ENCODE results near the gene ATXN10. TPM values are rescaled to one million over a fixed set of nuclear protein-coding genes. Genes with fewer than 3 reads are reported as not detected.

Gene ATXN10
- total RNA-seq, 1 experiment from 2014 or later: 135 TPM

DNA sequence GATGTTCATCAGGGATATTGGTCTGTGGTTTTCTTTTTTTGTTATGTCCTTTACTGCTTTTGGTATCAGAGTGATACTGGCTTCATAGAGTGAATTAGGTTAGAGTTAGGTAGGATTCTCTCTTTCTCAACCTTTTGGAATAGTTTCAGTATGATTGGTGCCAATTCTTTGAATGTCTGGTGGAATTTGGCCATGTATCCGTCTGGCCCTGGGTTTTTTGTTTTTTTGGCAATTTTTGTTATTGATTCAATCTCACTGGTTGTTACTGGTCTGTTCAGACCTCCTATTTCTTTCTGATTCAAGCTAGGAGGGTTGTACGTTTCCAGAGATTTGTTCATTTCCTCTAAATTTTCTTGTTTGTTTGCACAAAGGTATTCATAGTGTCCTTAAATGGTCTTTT, 54.4 kb downstream of the ATXN10 start:
- CTCF ChIA-PET: no interaction called here
- TF ChIP-seq, protein P1, sequence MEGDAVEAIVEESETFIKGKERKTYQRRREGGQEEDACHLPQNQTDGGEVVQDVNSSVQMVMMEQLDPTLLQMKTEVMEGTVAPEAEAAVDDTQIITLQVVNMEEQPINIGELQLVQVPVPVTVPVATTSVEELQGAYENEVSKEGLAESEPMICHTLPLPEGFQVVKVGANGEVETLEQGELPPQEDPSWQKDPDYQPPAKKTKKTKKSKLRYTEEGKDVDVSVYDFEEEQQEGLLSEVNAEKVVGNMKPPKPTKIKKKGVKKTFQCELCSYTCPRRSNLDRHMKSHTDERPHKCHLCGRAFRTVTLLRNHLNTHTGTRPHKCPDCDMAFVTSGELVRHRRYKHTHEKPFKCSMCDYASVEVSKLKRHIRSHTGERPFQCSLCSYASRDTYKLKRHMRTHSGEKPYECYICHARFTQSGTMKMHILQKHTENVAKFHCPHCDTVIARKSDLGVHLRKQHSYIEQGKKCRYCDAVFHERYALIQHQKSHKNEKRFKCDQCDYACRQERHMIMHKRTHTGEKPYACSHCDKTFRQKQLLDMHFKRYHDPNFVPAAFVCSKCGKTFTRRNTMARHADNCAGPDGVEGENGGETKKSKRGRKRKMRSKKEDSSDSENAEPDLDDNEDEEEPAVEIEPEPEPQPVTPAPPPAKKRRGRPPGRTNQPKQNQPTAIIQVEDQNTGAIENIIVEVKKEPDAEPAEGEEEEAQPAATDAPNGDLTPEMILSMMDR (IDR thresholded peaks at IDR 0.05 in 2 of 3, conservative IDR thresholded peaks at IDR 0.05 in 1 of 3; ENCODE audit: borderline replicate concordance in 1 of 3, insufficient read depth in 1 of 3, low read depth in 2 of 3, low read length in 2 of 3): no peak
- TF ChIP-seq EZH2phosphoT487 (IDR thresholded peaks at IDR 0.05; ENCODE audit: borderline replicate concordance): no peak
- no peak for TF ChIP-seq SRF (IDR thresholded peaks at IDR 0.05; ENCODE audit: low read depth)
- TF ChIP-seq, protein P2, sequence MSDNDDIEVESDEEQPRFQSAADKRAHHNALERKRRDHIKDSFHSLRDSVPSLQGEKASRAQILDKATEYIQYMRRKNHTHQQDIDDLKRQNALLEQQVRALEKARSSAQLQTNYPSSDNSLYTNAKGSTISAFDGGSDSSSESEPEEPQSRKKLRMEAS (IDR thresholded peaks at IDR 0.05): no peak
- TF ChIP-seq, protein P3, sequence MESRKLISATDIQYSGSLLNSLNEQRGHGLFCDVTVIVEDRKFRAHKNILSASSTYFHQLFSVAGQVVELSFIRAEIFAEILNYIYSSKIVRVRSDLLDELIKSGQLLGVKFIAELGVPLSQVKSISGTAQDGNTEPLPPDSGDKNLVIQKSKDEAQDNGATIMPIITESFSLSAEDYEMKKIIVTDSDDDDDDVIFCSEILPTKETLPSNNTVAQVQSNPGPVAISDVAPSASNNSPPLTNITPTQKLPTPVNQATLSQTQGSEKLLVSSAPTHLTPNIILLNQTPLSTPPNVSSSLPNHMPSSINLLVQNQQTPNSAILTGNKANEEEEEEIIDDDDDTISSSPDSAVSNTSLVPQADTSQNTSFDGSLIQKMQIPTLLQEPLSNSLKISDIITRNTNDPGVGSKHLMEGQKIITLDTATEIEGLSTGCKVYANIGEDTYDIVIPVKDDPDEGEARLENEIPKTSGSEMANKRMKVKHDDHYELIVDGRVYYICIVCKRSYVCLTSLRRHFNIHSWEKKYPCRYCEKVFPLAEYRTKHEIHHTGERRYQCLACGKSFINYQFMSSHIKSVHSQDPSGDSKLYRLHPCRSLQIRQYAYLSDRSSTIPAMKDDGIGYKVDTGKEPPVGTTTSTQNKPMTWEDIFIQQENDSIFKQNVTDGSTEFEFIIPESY (IDR thresholded peaks at IDR 0.05; ENCODE audit: extremely low read depth, insufficient replicate concordance, low read length): no peak
- no peak for TF ChIP-seq RAD21 (IDR thresholded peaks at IDR 0.05; ENCODE audit: low read depth)
- no TSS peak for BruUV-seq (replicated peaks)

More for the DNA sequence above, 54.4 kb downstream of the ATXN10 start:
- intact Hi-C loops (cut with micrococcal nuclease): no loop called here
- RAD21 ChIA-PET (ENCODE audit: low non-redundant PET in 1 of 2, low total read pairs in 2 of 2, uncharacterized antibody in 2 of 2, unreplicated experiment in 2 of 2): no interaction called here
- Histone ChIP-seq H3K9ac (ENCODE audit: low read length) (no peak overlapping the region), H3K4me2 (ENCODE audit: low read length) (no peak overlapping the region), H3K79me2 (ENCODE audit: insufficient read depth, low read length) (peaks cover 52% of the 10 kb centered on the region), H2AFZ (ENCODE audit: low read depth, low read length, poor library complexity, severe bottlenecking) (no peak overlapping the region), H3K27me3 (ENCODE audit: insufficient read depth, low read length) (no peaks in the 10 kb centered on the region), H4K20me1 (ENCODE audit: insufficient read depth) (no peaks in the 10 kb centered on the region), H3K9me3 (ENCODE audit: control insufficient read depth in 1 of 2, insufficient read depth in 1 of 2, low read depth in 1 of 2, low read length in 2 of 2) (no peaks in the 10 kb centered on the region), H3K4me3 (replicated peaks in 1 of 2; ENCODE audit: low read depth in 1 of 2, low read length in 2 of 2) (no peak overlapping the region), H3K36me3 (ENCODE audit: control insufficient read depth in 1 of 2, insufficient read depth in 2 of 2, low read length in 2 of 2) (peaks cover 0 to 6% of the 10 kb centered on the region in 2 experiments; a peak in 1 of 4 replicates), H3K9me2 (ENCODE audit: insufficient read depth) (no peaks in the 10 kb centered on the region), H3K4me1 (ENCODE audit: control insufficient read depth in 1 of 2, insufficient read depth in 2 of 2, low read length in 2 of 2) (0 out of 4 replicates have a peak, but pooled peaks cover 0 to under 1% of the 10 kb centered on the region in 2 experiments), H3K27ac (ENCODE audit: low read depth, low read length) (no peak overlapping the region)
- POLR2A ChIA-PET: no interaction called here
- DNase-seq (ENCODE audit: low read depth, low spot score) (no peak), ATAC-seq (no peak)
